Measurements from ENCODE around the gene PIAS4. TPM values are rescaled to one million over a fixed set of nuclear protein-coding genes. Genes with fewer than 3 reads are reported as not detected.

PIAS4 gene
- total and polyA plus RNA-seq, 7 experiments from 2014 or later, result 3.9 to 40.6 (median 24.3) TPM

GRCh38 chr19:4038661-4039423, 31.3 kb downstream of the PIAS4 start:
- ATAC-seq, result no peak
- DNase-seq, result no peak
- CTCF ChIA-PET, result no interaction called here
- Mint-ChIP-seq H3K27ac (peak overlapping the region in 1 of 9 donors; percentile 14), H3K36me3 (peaks cover 0 to 11% (median 0%) of the 10 kb centered on the region in 5 donors), H3K4me3 (no peak overlapping the region), H3K27me3 (no peaks in the 10 kb centered on the region), H3K4me1 (peaks cover 0 to 7% (median 4%) of the 10 kb centered on the region in 7 donors), H3K9me3 (no peaks in the 10 kb centered on the region)
- POLR2A ChIA-PET, result interaction anchor here (0.6 kb wide), 1 partner anchor 32 kb away, joined by 3 read pairs; no protein-coding TSS in a partner anchor
- intact Hi-C loops (cut with micrococcal nuclease), result no loop called here
- no peaks in the 10 kb centered on the region for H3K9me3 ChIP-seq (ENCODE audit: control insufficient read depth in 2 of 3, low read length in 3 of 3)
- H3K27ac ChIP-seq (ENCODE audit: low read depth, low read length), result no peak overlapping the region
- H3K4me1 ChIP-seq (ENCODE audit: control insufficient read depth in 2 of 2, insufficient read depth in 2 of 2, low read length in 2 of 2), result no peaks in the 10 kb centered on the region
- H3K27me3 ChIP-seq (ENCODE audit: control insufficient read depth in 2 of 2, insufficient read depth in 2 of 2, low read length in 2 of 2), result no peaks in the 10 kb centered on the region
- no peak overlapping the region for H3K4me3 ChIP-seq (ENCODE audit: low read length)
- peaks cover 0 to 40% (median 0%) of the 10 kb centered on the region in 3 experiments for H3K36me3 ChIP-seq (ENCODE audit: control insufficient read depth in 2 of 3, insufficient read depth in 3 of 3, low read length in 3 of 3)

GRCh38 chr19:4042064-4042730, 34.7 kb downstream of the PIAS4 start:
- intact Hi-C loops (cut with micrococcal nuclease), result no loop called here
- peaks cover 0 to 9% (median 6%) of the 10 kb centered on the region in 5 donors for H3K36me3 Mint-ChIP-seq
- H3K27me3 Mint-ChIP-seq, result no peaks in the 10 kb centered on the region
- H3K4me1 Mint-ChIP-seq, result peaks cover 3 to 18% (median 11%) of the 10 kb centered on the region in 7 donors
- no peaks in the 10 kb centered on the region for H3K9me3 ChIP-seq (ENCODE audit: control insufficient read depth in 2 of 3, low read length in 3 of 3)
- H3K27ac ChIP-seq (ENCODE audit: low read depth, low read length), result no peak overlapping the region
- no peak overlapping the region for H3K4me3 ChIP-seq (ENCODE audit: low read length)
- H3K27ac Mint-ChIP-seq, result no peak overlapping the region
- H3K36me3 ChIP-seq (ENCODE audit: control insufficient read depth in 2 of 3, insufficient read depth in 3 of 3, low read length in 3 of 3), result peaks cover 0 to 18% (median 0%) of the 10 kb centered on the region in 3 experiments
- no peak overlapping the region for H3K4me3 Mint-ChIP-seq
- CTCF ChIA-PET, result no interaction called here
- DNase-seq (no peak), ATAC-seq (peak; percentile 13)
- H3K4me1 ChIP-seq (ENCODE audit: control insufficient read depth in 2 of 2, insufficient read depth in 2 of 2, low read length in 2 of 2), result peaks cover 0 to 3% of the 10 kb centered on the region in 2 donors
- no peaks in the 10 kb centered on the region for H3K9me3 Mint-ChIP-seq
- no peaks in the 10 kb centered on the region for H3K27me3 ChIP-seq (ENCODE audit: control insufficient read depth in 2 of 2, insufficient read depth in 2 of 2, low read length in 2 of 2)
- POLR2A ChIA-PET, result no interaction called here

DNA sequence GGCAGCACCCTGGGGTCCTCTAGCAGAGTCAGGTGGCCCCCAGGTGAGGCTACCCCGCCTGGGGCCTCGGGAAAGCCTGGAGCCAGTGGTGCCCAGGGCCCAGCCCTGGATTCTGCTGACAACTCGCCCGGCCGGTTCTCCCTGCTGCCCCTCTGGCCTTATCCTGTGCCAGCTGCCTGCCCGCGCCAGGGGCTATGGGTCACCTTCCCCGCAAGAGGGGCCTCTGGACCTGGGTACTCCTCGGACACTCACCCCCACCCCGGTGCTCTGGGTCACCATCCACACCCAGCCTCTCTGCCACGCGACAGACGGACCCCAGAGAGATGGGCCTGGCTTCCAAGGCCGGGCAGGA, 35.2 kb downstream of the PIAS4 start:
- POLR2A ChIA-PET, result no interaction called here
- H3K27ac Mint-ChIP-seq, result no peak overlapping the region
- H3K27me3 Mint-ChIP-seq, result no peaks in the 10 kb centered on the region

DNA sequence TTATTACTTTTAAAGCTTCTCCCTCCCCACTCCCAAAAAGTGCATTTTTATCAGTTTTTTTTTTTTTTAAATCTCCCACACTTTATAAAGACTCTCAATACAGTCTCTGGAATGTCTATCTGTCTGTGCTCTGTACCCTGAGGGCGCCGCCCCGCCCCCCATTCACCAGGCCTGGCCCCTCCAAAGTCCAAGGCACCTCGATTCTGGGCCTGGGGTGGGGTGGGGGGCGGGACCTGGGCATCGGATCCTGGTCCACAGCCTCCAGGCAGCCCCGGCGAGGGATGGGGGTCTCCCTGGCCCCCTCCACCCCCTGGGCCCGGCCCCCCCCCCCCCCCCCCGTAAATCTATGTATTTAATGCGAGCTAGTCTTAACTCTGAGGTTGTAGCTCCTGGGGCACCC, 35.9 kb downstream of the PIAS4 start:
- H3K9me3 Mint-ChIP-seq, result no peaks in the 10 kb centered on the region
- no peak for DNase-seq
- no peak overlapping the region for H3K4me3 Mint-ChIP-seq
- POLR2A ChIA-PET, result no interaction called here
- peaks cover 0 to 16% (median 0%) of the 10 kb centered on the region in 3 experiments for H3K36me3 ChIP-seq (ENCODE audit: control insufficient read depth in 2 of 3, insufficient read depth in 3 of 3, low read length in 3 of 3)
- H3K36me3 Mint-ChIP-seq, result peaks cover 0 to 10% (median 6%) of the 10 kb centered on the region in 5 donors
- peaks cover 0 to 3% of the 10 kb centered on the region in 2 donors for H3K4me1 ChIP-seq (ENCODE audit: control insufficient read depth in 2 of 2, insufficient read depth in 2 of 2, low read length in 2 of 2)
- H3K4me3 ChIP-seq (ENCODE audit: low read length), result no peak overlapping the region
- H3K9me3 ChIP-seq (ENCODE audit: control insufficient read depth in 2 of 3, low read length in 3 of 3), result no peaks in the 10 kb centered on the region
- CTCF ChIA-PET, result interaction anchor here (0.6 kb wide), 1 partner anchor 789 kb away, joined by 3 read pairs; no protein-coding TSS in a partner anchor
- H3K27me3 Mint-ChIP-seq, result no peaks in the 10 kb centered on the region
- no peak overlapping the region for H3K27ac ChIP-seq (ENCODE audit: low read depth, low read length)
- intact Hi-C loops (cut with micrococcal nuclease), result no loop called here
- no peak for ATAC-seq
- peak overlapping the region in 1 of 9 donors; percentile 38 for H3K27ac Mint-ChIP-seq
- no peaks in the 10 kb centered on the region for H3K27me3 ChIP-seq (ENCODE audit: control insufficient read depth in 2 of 2, insufficient read depth in 2 of 2, low read length in 2 of 2)
- peaks cover 3 to 18% (median 13%) of the 10 kb centered on the region in 7 donors for H3K4me1 Mint-ChIP-seq

More for the DNA sequence above, 35.2 kb downstream of the PIAS4 start:
- DNase-seq, result no peak
- CTCF ChIA-PET, result no interaction called here
- H3K9me3 Mint-ChIP-seq, result no peaks in the 10 kb centered on the region
- intact Hi-C loops (cut with micrococcal nuclease), result no loop called here
- Histone ChIP-seq H3K4me1 (ENCODE audit: control insufficient read depth in 2 of 2, insufficient read depth in 2 of 2, low read length in 2 of 2) (peaks cover 0 to 3% of the 10 kb centered on the region in 2 donors), H3K36me3 (ENCODE audit: control insufficient read depth in 2 of 3, insufficient read depth in 3 of 3, low read length in 3 of 3) (peaks cover 0 to 13% (median 0%) of the 10 kb centered on the region in 3 experiments), H3K27me3 (ENCODE audit: control insufficient read depth in 2 of 2, insufficient read depth in 2 of 2, low read length in 2 of 2) (no peaks in the 10 kb centered on the region), H3K27ac (ENCODE audit: low read depth, low read length) (no peak overlapping the region), H3K9me3 (ENCODE audit: control insufficient read depth in 2 of 3, low read length in 3 of 3) (no peaks in the 10 kb centered on the region), H3K4me3 (ENCODE audit: low read length) (no peak overlapping the region)
- peaks cover 0 to 9% (median 6%) of the 10 kb centered on the region in 5 donors for H3K36me3 Mint-ChIP-seq
- ATAC-seq, result no peak
- peaks cover 3 to 18% (median 13%) of the 10 kb centered on the region in 7 donors for H3K4me1 Mint-ChIP-seq
- no peak overlapping the region for H3K4me3 Mint-ChIP-seq

DNA sequence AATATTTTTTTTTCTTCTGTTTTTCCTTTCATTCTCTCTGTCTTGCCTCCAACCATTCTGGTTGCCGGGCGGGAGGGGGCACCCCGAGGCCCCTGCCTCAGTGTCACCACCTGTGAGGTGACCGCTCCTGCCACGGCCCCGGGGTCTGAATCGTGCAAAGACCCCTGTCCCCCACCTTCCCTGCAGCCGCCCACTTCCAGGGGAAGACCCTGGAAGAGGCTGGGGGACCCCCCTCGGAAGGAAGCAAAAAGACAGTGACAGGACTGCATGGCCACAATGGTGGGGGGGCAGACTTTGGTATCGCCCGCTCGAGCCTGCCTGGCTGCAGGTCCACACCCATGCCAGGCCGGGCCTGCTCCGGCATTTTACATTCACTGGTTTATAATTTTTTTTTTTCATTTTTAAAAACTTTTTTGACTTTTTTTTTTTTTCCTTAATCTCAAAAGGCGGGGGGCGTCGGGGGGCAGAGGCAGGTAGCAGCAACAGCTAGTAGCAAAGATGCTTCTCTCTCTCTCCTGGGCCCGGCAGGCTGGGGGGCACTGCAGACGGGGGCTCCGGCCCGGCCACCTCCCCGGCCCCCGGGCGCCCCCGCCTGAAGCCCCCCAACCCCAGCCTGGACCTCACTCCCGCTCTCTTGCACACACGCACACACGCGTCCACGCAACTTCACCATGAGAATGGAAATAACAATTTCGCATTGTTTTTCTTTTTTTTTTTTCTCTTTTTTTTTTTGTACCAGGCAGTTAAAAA, 36.6 kb downstream of the PIAS4 start:
- no peak for DNase-seq
- CTCF ChIA-PET, result no interaction called here
- H3K4me3 ChIP-seq (ENCODE audit: low read length), result no peak overlapping the region
- peaks cover 0 to 3% of the 10 kb centered on the region in 2 donors for H3K4me1 ChIP-seq (ENCODE audit: control insufficient read depth in 2 of 2, insufficient read depth in 2 of 2, low read length in 2 of 2)
- H3K27me3 ChIP-seq (ENCODE audit: control insufficient read depth in 2 of 2, insufficient read depth in 2 of 2, low read length in 2 of 2), result no peaks in the 10 kb centered on the region
- H3K27ac Mint-ChIP-seq, result peak overlapping the region in 1 of 9 donors; percentile 61
- ATAC-seq, result no peak
- H3K36me3 ChIP-seq (ENCODE audit: control insufficient read depth in 2 of 3, insufficient read depth in 3 of 3, low read length in 3 of 3), result peaks cover 0 to 20% (median 0%) of the 10 kb centered on the region in 3 experiments
- intact Hi-C loops (cut with micrococcal nuclease), result no loop called here
- H3K4me3 Mint-ChIP-seq, result no peak overlapping the region
- H3K9me3 ChIP-seq (ENCODE audit: control insufficient read depth in 2 of 3, low read length in 3 of 3), result no peaks in the 10 kb centered on the region
- H3K27me3 Mint-ChIP-seq, result no peaks in the 10 kb centered on the region
- peaks cover 0 to 10% (median 6%) of the 10 kb centered on the region in 5 donors for H3K36me3 Mint-ChIP-seq
- H3K9me3 Mint-ChIP-seq, result no peaks in the 10 kb centered on the region
- no peak overlapping the region for H3K27ac ChIP-seq (ENCODE audit: low read depth, low read length)
- POLR2A ChIA-PET, result no interaction called here
- peaks cover 3 to 18% (median 13%) of the 10 kb centered on the region in 7 donors for H3K4me1 Mint-ChIP-seq

GRCh38 chr19:4044990-4045465, 37.5 kb downstream of the PIAS4 start:
- Histone ChIP-seq H3K4me1 (ENCODE audit: control insufficient read depth in 2 of 2, insufficient read depth in 2 of 2, low read length in 2 of 2) (peaks cover 0 to 3% of the 10 kb centered on the region in 2 donors), H3K4me3 (ENCODE audit: low read length) (no peak overlapping the region), H3K36me3 (ENCODE audit: control insufficient read depth in 2 of 3, insufficient read depth in 3 of 3, low read length in 3 of 3) (peaks cover 0 to 28% (median 0%) of the 10 kb centered on the region in 3 experiments), H3K27me3 (ENCODE audit: control insufficient read depth in 2 of 2, insufficient read depth in 2 of 2, low read length in 2 of 2) (no peaks in the 10 kb centered on the region), H3K27ac (ENCODE audit: low read depth, low read length) (no peak overlapping the region), H3K9me3 (ENCODE audit: control insufficient read depth in 2 of 3, low read length in 3 of 3) (no peaks in the 10 kb centered on the region)
- ATAC-seq, result no peak
- ChIA-PET POLR2A (no interaction called here), CTCF (no interaction called here)
- H3K4me3 Mint-ChIP-seq, result no peak overlapping the region
- peak overlapping the region in 1 of 9 donors; percentile 61 for H3K27ac Mint-ChIP-seq
- peaks cover 7 to 21% (median 17%) of the 10 kb centered on the region in 7 donors for H3K4me1 Mint-ChIP-seq
- no peaks in the 10 kb centered on the region for H3K9me3 Mint-ChIP-seq
- H3K27me3 Mint-ChIP-seq, result no peaks in the 10 kb centered on the region
- no peak for DNase-seq
- intact Hi-C loops (cut with micrococcal nuclease), result no loop called here
- H3K36me3 Mint-ChIP-seq, result peaks cover 0 to 13% (median 6%) of the 10 kb centered on the region in 5 donors

All from naive thymus-derived CD4-positive, alpha-beta T cell (primary cell).